ENCODE data around the gene DHRS13.

DNA sequence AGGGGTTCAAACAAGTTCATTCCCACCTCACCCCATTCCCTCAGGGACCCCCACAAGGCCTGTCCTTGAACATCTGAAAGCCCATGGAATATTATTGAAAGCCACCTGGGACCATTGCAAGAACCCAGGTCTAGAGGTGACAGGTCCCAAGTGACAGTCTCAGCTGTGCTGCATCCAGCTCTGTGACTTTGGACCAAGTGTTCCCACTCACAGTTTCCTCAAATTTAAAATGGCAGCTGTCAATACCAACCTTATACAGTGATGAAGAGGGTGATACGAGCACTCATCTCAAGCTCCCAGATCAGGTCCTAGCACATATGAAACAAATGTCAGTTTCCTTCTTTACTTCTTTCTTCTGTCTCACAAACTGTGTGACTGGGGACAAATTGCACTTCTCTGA is 38.9 kb downstream of the DHRS13 start:
- no peak for TF ChIP-seq EZH2 (IDR thresholded peaks at IDR 0.05; ENCODE audit: borderline replicate concordance, low read depth, low read length, severe bottlenecking)
- TF ChIP-seq, protein P1, sequence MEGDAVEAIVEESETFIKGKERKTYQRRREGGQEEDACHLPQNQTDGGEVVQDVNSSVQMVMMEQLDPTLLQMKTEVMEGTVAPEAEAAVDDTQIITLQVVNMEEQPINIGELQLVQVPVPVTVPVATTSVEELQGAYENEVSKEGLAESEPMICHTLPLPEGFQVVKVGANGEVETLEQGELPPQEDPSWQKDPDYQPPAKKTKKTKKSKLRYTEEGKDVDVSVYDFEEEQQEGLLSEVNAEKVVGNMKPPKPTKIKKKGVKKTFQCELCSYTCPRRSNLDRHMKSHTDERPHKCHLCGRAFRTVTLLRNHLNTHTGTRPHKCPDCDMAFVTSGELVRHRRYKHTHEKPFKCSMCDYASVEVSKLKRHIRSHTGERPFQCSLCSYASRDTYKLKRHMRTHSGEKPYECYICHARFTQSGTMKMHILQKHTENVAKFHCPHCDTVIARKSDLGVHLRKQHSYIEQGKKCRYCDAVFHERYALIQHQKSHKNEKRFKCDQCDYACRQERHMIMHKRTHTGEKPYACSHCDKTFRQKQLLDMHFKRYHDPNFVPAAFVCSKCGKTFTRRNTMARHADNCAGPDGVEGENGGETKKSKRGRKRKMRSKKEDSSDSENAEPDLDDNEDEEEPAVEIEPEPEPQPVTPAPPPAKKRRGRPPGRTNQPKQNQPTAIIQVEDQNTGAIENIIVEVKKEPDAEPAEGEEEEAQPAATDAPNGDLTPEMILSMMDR (IDR thresholded peaks at IDR 0.05; ENCODE audit: extremely low read depth in 1 of 2, insufficient read depth in 1 of 2, low read depth in 1 of 2, low read length in 2 of 2), result no peak
- TF ChIP-seq JUN (IDR thresholded peaks at IDR 0.05; ENCODE audit: borderline replicate concordance, insufficient read depth, insufficient read length, low read depth), result no peak
- no peak for TF ChIP-seq FOS (IDR thresholded peaks at IDR 0.05; ENCODE audit: borderline replicate concordance, insufficient read depth, low read length)
- no peak for TF ChIP-seq POLR2A (IDR thresholded peaks at IDR 0.05; ENCODE audit: low read depth, low read length)
- no peak for TF ChIP-seq GATA2 (IDR thresholded peaks at IDR 0.05; ENCODE audit: insufficient read depth, insufficient read length, low read depth, low read length)
- TF ChIP-seq POLR2AphosphoS5 (IDR thresholded peaks at IDR 0.05; ENCODE audit: insufficient read depth, low read depth, low read length), result no peak
- TF ChIP-seq, protein P2, sequence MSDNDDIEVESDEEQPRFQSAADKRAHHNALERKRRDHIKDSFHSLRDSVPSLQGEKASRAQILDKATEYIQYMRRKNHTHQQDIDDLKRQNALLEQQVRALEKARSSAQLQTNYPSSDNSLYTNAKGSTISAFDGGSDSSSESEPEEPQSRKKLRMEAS (IDR thresholded peaks at IDR 0.05; ENCODE audit: insufficient read depth, insufficient read length), result no peak

Measured in endothelial cell of umbilical vein (primary cell).